HL-60 (cell line): ENCODE data around the gene FBLN5.

Source experiments
- DNase-seq, 2 experiments: peaks; one replicate each; pipeline ENCODE4 v3.0.0-alpha.2; 2010 to 2020; ENCODE audit warnings: low read depth in 1 of 2, low spot score in 1 of 2
- H3K27ac ChIP-seq: fragments of 250-450 bp; sonication (Bioruptor Pico); replicated peaks from 2 replicates; pipeline ENCODE4 v1.5.1; 2020; ENCODE audit warnings: mild to moderate bottlenecking, moderate library complexity
- H3K27me3 ChIP-seq: fragments of 250-450 bp; sonication (Bioruptor Pico); 2 replicates; pipeline ENCODE4 v1.5.1; 2021; ENCODE audit warnings: mild to moderate bottlenecking, moderate library complexity; ENCODE audit not compliant: insufficient read depth, poor library complexity, severe bottlenecking
- H3K4me3 ChIP-seq: replicated peaks from 2 replicates; pipeline ENCODE4 v1.5.1; 2011; ENCODE audit warnings: mild to moderate bottlenecking, control low read depth, low read length; ENCODE audit not compliant: insufficient read depth
- GABPA ChIP-seq: IDR thresholded peaks from 2 replicates; pipeline ENCODE4 v1.6.1; 2012; ENCODE audit warnings: low read depth
- POLR2AphosphoS5 ChIP-seq: IDR thresholded peaks from 2 replicates; pipeline ENCODE4 v1.6.1; 2012; ENCODE audit warnings: low read depth
- SPI1 ChIP-seq: IDR thresholded peaks from 2 replicates; pipeline ENCODE4 v1.6.1; 2012; ENCODE audit warnings: low read depth, mild to moderate bottlenecking, borderline replicate concordance
- TF ChIP-seq, protein P1 (sequence below): IDR thresholded peaks from 2 replicates; pipeline ENCODE4 v1.6.1; 2012; ENCODE audit warnings: low read depth; ENCODE audit not compliant: insufficient replicate concordance
- TF ChIP-seq, protein P2 (sequence below): IDR thresholded peaks from one replicate; pipeline ENCODE4 v1.5.1; 2011; ENCODE audit warnings: low read length, control low read depth, inconsistent platforms; ENCODE audit not compliant: insufficient read depth

Gene FBLN5

DNA sequence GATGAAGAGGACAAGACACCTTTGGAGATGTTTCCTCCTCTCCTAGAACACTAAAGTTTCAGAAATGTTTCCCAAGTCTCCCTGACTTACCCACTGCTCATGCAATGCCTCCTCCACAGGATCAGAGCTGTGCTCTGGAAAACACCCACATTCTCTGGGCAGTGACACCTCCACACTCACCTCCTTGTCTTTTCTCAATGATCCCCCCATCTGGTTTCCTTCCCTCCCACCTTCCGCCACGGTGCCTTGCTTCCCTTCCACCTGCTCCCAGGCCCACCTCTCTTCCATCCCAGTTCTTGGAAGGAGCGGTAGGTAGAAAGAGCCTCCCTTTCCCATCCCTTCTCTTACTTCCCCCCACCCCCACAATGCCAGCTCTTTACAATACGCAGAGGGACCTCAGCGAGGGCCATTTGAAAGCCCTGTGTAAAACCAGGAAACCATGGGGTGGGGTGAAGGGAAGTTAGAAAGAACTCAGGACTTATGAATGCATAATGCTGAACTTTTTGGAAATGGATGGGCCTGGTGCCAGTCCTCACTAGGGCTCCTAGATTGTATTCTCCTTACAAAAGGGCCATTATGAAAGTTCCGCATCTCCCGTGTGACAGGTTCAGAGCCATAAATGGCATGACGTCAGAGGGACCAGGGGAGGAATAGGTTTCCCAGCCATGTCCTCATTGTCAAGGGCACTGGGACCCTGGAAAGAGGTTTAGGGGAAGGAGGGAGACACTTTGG, 12.8 kb downstream of the FBLN5 start:
- TF ChIP-seq, protein P1, sequence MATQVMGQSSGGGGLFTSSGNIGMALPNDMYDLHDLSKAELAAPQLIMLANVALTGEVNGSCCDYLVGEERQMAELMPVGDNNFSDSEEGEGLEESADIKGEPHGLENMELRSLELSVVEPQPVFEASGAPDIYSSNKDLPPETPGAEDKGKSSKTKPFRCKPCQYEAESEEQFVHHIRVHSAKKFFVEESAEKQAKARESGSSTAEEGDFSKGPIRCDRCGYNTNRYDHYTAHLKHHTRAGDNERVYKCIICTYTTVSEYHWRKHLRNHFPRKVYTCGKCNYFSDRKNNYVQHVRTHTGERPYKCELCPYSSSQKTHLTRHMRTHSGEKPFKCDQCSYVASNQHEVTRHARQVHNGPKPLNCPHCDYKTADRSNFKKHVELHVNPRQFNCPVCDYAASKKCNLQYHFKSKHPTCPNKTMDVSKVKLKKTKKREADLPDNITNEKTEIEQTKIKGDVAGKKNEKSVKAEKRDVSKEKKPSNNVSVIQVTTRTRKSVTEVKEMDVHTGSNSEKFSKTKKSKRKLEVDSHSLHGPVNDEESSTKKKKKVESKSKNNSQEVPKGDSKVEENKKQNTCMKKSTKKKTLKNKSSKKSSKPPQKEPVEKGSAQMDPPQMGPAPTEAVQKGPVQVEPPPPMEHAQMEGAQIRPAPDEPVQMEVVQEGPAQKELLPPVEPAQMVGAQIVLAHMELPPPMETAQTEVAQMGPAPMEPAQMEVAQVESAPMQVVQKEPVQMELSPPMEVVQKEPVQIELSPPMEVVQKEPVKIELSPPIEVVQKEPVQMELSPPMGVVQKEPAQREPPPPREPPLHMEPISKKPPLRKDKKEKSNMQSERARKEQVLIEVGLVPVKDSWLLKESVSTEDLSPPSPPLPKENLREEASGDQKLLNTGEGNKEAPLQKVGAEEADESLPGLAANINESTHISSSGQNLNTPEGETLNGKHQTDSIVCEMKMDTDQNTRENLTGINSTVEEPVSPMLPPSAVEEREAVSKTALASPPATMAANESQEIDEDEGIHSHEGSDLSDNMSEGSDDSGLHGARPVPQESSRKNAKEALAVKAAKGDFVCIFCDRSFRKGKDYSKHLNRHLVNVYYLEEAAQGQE, result no peak
- TF ChIP-seq SPI1, result no peak
- TF ChIP-seq GABPA, result no peak
- TF ChIP-seq, protein P2, sequence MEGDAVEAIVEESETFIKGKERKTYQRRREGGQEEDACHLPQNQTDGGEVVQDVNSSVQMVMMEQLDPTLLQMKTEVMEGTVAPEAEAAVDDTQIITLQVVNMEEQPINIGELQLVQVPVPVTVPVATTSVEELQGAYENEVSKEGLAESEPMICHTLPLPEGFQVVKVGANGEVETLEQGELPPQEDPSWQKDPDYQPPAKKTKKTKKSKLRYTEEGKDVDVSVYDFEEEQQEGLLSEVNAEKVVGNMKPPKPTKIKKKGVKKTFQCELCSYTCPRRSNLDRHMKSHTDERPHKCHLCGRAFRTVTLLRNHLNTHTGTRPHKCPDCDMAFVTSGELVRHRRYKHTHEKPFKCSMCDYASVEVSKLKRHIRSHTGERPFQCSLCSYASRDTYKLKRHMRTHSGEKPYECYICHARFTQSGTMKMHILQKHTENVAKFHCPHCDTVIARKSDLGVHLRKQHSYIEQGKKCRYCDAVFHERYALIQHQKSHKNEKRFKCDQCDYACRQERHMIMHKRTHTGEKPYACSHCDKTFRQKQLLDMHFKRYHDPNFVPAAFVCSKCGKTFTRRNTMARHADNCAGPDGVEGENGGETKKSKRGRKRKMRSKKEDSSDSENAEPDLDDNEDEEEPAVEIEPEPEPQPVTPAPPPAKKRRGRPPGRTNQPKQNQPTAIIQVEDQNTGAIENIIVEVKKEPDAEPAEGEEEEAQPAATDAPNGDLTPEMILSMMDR, result no peak
- TF ChIP-seq POLR2AphosphoS5, result no peak
- Histone ChIP-seq H3K27ac (no peak overlapping the region), H3K27me3 (peaks cover 2% of the 10 kb centered on the region), H3K4me3 (no peak overlapping the region)
- DNase-seq, result no peak

DNA sequence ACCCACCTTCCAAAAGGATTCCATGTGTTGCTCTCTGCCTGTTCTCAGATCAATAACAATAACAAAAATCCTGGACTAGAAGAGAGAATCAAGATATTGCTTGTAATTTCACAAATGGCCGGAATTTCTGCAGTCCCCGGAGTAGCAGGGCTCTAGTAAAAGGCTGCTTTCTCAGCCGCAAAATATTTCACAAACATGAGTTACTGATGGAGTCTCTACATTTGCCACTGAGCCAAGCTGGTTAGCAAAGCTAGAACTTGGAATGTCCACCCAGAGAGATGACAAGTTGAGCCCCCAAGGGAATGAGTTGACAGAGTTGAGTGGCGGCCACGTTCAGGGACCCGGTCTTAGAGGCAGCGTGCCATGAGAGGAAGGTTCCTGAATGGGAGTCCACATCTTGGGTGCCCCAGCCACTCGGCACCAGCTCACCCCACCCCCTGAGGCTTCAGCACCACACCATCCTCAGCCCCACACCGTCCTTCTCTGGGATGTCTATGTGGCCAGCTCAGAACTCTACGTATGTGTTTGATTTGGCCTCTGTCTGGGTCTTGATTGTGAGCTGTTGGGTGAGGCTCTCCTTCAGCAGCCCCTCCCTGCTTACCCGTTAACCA, 15.9 kb downstream of the FBLN5 start:
- H3K27ac ChIP-seq, result no peak overlapping the region
- no peak for DNase-seq
- peaks cover 2% of the 10 kb centered on the region for H3K27me3 ChIP-seq
- H3K4me3 ChIP-seq, result no peak overlapping the region
- TF ChIP-seq, protein P1, result no peak
- TF ChIP-seq, protein P2, result no peak
- TF ChIP-seq GABPA (no peak), POLR2AphosphoS5 (no peak), SPI1 (no peak)

DNA sequence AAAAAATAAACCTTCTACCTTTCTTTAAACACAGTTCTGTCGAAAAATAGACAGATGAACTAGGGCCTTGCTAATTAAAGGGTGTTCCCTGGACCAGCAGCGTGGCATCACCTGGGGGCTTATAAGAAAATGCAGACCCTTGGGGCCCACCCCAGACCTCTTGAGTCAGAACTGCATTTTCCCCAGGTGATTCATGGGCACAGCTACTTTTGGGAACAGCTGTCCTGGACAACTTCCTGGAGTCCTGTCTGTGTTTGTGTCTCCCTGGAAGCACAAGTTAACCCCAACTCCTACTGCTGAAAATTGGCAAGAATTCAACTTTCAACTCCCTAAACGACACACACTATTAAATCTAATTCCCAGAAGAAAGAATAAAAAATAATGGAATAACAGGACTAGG, 17.8 kb downstream of the FBLN5 start:
- DNase-seq, result no peak
- Histone ChIP-seq H3K27ac (no peak overlapping the region), H3K27me3 (peaks cover 2% of the 10 kb centered on the region), H3K4me3 (no peak overlapping the region)
- TF ChIP-seq GABPA, result no peak
- TF ChIP-seq, protein P1, result no peak
- TF ChIP-seq SPI1, result no peak
- no peak for TF ChIP-seq POLR2AphosphoS5
- TF ChIP-seq, protein P2, result no peak
